Testis (tissue), 3 donors: ENCODE data around the gene MTUS2. TPM values are rescaled to one million over a fixed set of nuclear protein-coding genes. Genes with fewer than 3 reads are reported as not detected.

Source experiments
- DNase-seq: peaks from one replicate; pipeline ENCODE4 v3.0.0-alpha.2; 2019
- H3K27ac ChIP-seq, 2 donors: fragments of 200-600 bp; sonication (generic); one replicate each; pipeline ENCODE4 v1.5.1; 2019
- H3K27me3 ChIP-seq: fragments of 200-600 bp; sonication (generic); one replicate; pipeline ENCODE4 v1.5.1; 2019
- H3K36me3 ChIP-seq: fragments of 200-600 bp; sonication (generic); one replicate; pipeline ENCODE4 v1.5.1; 2017; ENCODE audit warnings: low read depth; ENCODE audit errors: missing control alignments
- H3K4me1 ChIP-seq: fragments of 200-600 bp; sonication (generic); one replicate; pipeline ENCODE4 v1.5.1; 2019
- H3K4me3 ChIP-seq, 2 donors: fragments of 200-600 bp; sonication (generic); one replicate each; pipeline ENCODE4 v1.5.1; 2017 to 2019
- H3K9me3 ChIP-seq: fragments of 200-600 bp; sonication (generic); one replicate; pipeline ENCODE4 v1.5.1; 2017
- CTCF ChIP-seq, 3 experiments: fragments of 450-650 bp in 2 of 3; fragments of 200-600 bp in 1 of 3; sonication (generic) in 1 of 3; IDR thresholded peaks; one replicate each; pipeline ENCODE4 v1.5.1; 2016 to 2019; ENCODE audit warnings: antibody characterized with exemption in 3 of 3, mild to moderate bottlenecking in 2 of 3, moderate library complexity in 1 of 3
- POLR2A ChIP-seq: fragments of 450-650 bp; IDR thresholded peaks from one replicate; pipeline ENCODE4 v1.6.1; 2017; ENCODE audit warnings: antibody characterized with exemption, mild to moderate bottlenecking, moderate library complexity
- WGBS, 2 donors: methylation state at CpG; one replicate each; pipeline ENCODE4 v1.1.5; 2018; 5-methylcytosine and 5-hydroxymethylcytosine counted together
- intact Hi-C: fragments of 100-400 bp; cut with DNase I; formaldehyde crosslinking; loops from one replicate; pipeline ENCODE4 v1.15.1; 2023; ENCODE audit warnings: low total_unique reads
- polyA plus RNA-seq: library from polyadenylated mRNA; stranded (reverse); fragments of 350-450 nt; fragmentation: Illumina TruSeq; extraction: RNeasy Lipid Tissue Mini Kit (QIAGEN cat#74804); gene quantifications from one replicate; pipeline ENCODE4 v1.2.3, GENCODE V29; 2014; ENCODE audit warnings: low read depth, low replicate concordance; ENCODE audit not compliant: insufficient read depth
- total RNA-seq, 2 donors: library from RNA; depleted of rRNA; stranded (reverse); fragments of >200 nt; gene quantifications; one replicate each; pipeline ENCODE4 v1.2.3, GENCODE V29; 2016

Gene MTUS2
- total and polyA plus RNA-seq, 3 donors from 2014 or later, result 2.1 to 9.2 (median 8.3) TPM

GRCh38 chr13:29073755-29074154, 253.6 kb downstream of the MTUS2 start:
- DNase-seq, result no peak
- Histone ChIP-seq H3K9me3 (no peaks in the 10 kb centered on the region), H3K36me3 (no peaks in the 10 kb centered on the region), H3K27me3 (no peaks in the 10 kb centered on the region), H3K4me1 (no peaks in the 10 kb centered on the region), H3K4me3 (no peak overlapping the region), H3K27ac (no peak overlapping the region)
- no peak for TF ChIP-seq CTCF (IDR thresholded peaks at IDR 0.05)
- no peak for TF ChIP-seq POLR2A
- 54 to 55% methylated on average over 3 of the region's 3 CpGs for WGBS, 2 donors
- intact Hi-C loops, result no loop called here

- TF ChIP-seq POLR2A, result no peak
- no peak for TF ChIP-seq CTCF (IDR thresholded peaks at IDR 0.05)
Observed at GRCh38 chr13:29077051-29077813, 257.1 kb downstream of the MTUS2 start.

GRCh38 chr13:29081036-29081435, 260.9 kb downstream of the MTUS2 start:
- Histone ChIP-seq H3K27me3 (no peaks in the 10 kb centered on the region), H3K36me3 (no peaks in the 10 kb centered on the region), H3K27ac (no peak overlapping the region), H3K9me3 (no peaks in the 10 kb centered on the region), H3K4me1 (no peaks in the 10 kb centered on the region), H3K4me3 (no peak overlapping the region)
- DNase-seq, result no peak
- intact Hi-C loops, result no loop called here
- 74 to 87% methylated on average over 1 of the region's 1 CpG for WGBS, 2 donors
- no peak for TF ChIP-seq POLR2A
- no peak for TF ChIP-seq CTCF (IDR thresholded peaks at IDR 0.05)

More at GRCh38 chr13:29077051-29077813, 257.1 kb downstream of the MTUS2 start:
- H3K4me1 ChIP-seq, result no peaks in the 10 kb centered on the region
- H3K4me3 ChIP-seq, result no peak overlapping the region
- no peaks in the 10 kb centered on the region for H3K9me3 ChIP-seq
- no peak for DNase-seq
- no peak overlapping the region for H3K27ac ChIP-seq
- WGBS, 2 donors, result 77% methylated on average over 3 of the region's 3 CpGs
- no peaks in the 10 kb centered on the region for H3K36me3 ChIP-seq
- intact Hi-C loops, result no loop called here
- H3K27me3 ChIP-seq, result no peaks in the 10 kb centered on the region

GRCh38 chr13:29081697-29082440, 261.7 kb downstream of the MTUS2 start:
- H3K4me1 ChIP-seq, result no peaks in the 10 kb centered on the region
- intact Hi-C loops, result no loop called here
- H3K36me3 ChIP-seq, result no peaks in the 10 kb centered on the region
- no peak overlapping the region for H3K4me3 ChIP-seq
- 67 to 80% methylated on average over 7 of the region's 7 CpGs for WGBS, 2 donors
- H3K27ac ChIP-seq, result no peak overlapping the region
- no peaks in the 10 kb centered on the region for H3K9me3 ChIP-seq
- no peak for TF ChIP-seq POLR2A
- TF ChIP-seq CTCF (IDR thresholded peaks at IDR 0.05), result no peak
- DNase-seq, result no peak
- no peaks in the 10 kb centered on the region for H3K27me3 ChIP-seq
